ENCODE results near the gene TET1.
A peak's percentile ranks its signal among the peaks of the same experiment; 100 is the strongest.
"Not testable (repeated sequence)": the region's sequence is repeated elsewhere in the genome, so short reads cannot be mapped to it uniquely, and the experiment has no call there.

Gene TET1

DNA sequence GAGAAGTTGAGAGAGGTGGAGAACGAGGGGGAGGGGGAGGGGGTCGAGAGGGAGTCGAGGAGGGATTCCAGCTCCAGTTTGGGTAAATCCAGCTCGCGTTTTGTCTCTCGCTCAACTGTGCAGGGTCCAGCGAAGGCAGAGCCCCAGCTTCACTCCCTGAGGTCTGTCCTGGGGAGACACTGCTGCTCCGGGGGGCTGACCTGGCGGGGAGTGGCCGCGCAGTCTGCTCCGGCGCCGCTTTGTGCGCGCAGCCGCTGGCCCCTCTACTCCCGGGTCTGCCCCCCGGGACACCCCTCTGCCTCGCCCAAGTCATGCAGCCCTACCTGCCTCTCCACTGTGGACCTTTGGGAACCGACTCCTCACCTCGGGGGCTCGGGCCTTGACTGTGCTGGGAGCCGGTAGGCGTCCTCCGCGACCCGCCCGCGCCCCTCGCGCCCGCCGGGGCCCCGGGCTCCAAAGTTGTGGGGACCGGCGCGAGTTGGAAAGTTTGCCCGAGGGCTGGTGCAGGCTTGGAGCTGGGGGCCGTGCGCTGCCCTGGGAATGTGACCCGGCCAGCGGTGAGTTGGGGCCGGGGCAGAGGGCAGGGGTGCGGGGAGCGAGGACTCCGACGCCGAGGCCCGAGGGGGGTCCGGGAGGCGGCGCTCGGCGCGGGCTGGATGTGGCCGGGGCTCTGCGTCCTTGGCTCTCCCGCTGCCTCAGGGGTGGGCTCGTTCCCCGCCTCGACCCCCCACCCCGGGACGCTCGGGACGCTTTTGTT, at the start of gene TET1:
TET1 (plus strand) TSS at position 152 of the 757 bp plus-strand sequence. CDS start 12,002 bp downstream, outside the sequence.
- DNase-seq (ENCODE audit: low read depth in 2 of 2), result no peak

DNA sequence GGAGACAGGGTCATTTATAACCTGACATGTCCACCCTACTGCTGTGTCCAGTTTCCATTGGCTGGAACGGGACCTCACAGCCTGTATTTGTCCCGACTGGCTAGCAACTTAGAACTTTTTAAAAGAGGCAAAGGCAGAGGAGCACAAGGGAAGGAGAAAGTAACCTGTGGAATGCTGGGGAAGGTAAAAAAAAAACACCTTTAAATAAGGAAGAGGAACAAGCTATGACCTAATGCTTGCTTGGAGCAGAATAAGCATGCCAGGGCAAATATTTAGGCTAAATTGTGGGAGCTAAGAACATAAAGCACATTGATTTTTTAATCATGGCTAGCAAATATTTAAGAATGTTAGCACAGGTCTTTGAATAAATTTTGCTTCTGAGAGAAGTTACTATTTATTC, 43.9 kb upstream of the TET1 start:
- not testable (repeated sequence) for DNase-seq (ENCODE audit: low read depth in 2 of 2)

DNA sequence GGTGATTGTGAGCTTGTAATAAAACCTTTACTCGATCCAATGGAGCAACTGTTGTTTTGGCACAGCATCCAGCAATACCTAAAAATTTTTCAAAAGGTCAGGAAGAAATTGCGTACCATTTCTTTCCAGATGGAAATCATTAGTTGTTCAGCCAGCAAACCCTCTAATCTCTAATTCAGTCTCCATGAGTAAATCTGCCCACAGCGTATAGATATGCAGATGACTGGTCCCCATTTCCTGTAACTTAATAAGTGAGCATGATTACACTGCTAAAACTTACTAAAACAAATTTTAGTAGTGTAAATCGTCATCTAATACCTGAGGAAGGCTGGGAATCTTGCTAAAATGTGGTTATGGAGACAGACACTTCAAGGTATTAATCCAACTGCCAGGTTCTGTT, 43.4 kb upstream of the TET1 start:
- no peak for DNase-seq (ENCODE audit: low read depth in 2 of 2)

DNA sequence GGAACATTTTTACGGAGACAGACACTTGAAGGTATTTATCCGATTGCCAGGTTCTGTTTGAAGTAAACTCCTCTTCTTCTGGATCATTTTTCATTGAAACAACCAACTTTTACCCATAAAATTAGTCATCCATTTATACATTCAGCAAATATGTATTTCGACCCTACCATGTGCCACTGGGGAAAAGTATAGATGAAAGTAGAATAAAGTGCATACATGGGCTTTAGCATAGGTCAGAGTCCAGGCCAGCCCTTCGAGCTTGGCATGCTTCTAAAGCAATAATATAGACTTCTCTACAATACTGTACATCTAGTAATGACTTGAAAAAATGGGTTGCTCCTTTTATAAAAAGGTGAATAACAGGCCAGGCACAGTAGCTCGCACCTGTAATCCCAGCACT, 42.9 kb upstream of the TET1 start:
- DNase-seq (ENCODE audit: low read depth in 2 of 2), result no peak

DNA sequence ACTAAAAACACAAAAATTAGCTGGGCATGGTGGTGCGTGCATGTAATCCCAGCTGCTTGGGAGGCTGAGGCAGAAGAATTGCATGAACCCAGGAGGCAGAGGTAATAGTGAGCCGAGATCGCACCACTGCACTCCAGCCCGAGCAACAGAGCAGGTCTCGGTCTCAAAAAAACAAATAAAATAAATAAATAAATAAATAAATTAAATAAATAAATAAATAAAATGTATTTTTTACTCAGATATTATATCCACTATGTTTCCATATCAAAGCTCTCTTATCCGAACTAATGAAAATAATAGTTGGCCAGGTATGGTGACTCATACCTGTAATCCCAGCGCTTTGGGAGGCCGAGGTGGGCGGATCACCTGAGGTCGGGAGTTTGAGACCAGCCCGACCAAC, 41.5 kb upstream of the TET1 start:
- DNase-seq (ENCODE audit: low read depth in 2 of 2), result not testable (repeated sequence)

DNA sequence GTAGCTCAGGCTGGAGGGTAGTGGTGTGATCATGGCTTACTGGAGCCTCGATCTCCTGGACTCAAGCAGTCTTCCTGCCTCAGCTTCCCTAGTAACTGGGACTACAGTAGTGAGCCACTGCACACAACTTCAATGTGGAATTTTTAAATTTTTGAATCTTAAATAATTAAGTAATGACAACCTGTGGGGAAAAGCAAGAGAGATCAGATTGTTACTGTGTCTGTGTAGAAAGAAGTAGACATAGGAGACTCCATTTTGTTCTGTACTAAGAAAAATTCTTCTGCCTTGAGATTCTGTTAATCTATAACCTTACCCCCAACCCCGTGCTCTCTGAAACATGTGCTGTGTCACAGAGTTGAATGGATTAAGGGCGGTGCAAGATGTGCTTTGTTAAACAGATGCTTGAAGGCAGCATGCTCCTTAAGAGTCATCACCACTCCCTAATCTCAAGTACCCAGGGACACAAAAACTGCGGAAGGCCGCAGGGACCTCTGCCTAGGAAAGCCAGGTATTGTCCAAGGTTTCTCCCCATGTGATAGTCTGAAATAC, 34.6 kb upstream of the TET1 start:
- not testable (repeated sequence) for DNase-seq (ENCODE audit: low read depth in 2 of 2)

DNA sequence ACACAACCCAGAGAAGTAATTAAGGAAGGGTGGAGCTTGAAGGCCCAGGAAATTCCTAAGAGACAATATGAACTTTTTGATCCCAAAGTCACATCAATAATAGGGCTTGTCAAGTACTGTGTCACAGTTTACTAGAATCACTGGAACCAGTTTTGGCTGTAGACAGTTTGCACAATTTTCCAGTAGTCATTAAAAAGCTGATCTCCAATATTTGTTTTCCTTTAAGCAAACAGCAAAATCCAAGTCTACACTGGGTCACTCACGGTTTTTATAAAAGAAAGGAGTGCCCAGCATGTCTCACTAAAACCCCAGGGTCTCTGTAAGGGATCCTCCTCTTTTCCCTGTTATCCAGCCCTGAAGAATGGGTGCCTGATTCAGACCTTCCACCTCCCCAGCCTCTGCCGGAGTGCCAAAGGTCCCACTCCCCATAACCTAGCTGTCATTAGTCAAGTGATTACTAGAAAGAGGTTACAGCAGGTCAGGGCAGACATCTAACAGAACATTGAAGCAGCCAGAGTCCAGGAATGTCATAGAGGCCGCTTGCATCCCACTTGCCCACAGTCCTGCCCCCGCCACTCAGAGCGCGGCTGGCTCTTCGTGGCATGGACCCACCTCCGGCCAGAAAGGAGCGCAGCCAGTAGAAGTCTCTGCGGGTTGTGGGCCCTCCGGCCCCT, 33.4 kb upstream of the TET1 start:
- DNase-seq (ENCODE audit: low read depth in 2 of 2), result no peak

DNA sequence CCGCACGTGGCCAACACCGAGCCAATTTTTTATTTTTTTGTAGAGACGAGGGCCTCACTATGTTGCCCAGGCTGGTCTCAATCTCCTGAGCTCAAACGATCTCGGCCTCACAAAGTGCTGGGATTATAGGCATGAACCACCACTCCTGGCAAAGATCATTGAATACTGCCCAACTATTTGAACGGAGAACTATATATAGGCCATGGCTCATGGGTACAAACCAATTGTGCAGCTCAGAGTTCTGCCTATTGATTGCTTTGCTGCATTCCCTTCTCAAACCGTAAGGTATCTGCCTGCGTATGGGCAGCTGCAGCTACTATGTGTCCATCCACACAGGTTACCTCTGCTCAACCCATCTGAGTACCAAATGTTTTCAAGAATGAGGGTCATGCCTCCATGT, 23.2 kb upstream of the TET1 start:
- no peak for DNase-seq (ENCODE audit: low read depth in 2 of 2)

DNA sequence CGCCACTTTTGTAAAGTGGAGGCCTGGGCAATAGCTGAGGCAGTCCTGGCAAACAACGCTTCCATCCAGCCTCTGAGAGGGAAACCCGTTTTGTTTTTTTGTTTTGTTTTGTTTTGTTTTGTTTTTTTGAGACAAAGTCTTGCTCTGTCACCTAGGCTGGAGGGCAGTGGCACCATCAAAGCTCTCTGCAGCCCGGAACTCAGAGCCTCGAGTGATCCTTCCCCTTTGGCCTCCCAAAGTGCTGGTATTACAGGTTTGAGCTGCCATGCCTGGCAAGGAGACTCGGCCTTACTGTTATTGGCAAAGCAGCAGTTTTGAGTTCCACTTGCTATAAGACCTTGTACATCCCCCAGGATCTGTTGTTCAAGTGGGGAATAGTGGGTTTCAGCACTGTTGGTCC, 22.3 kb upstream of the TET1 start:
- DNase-seq (ENCODE audit: low read depth in 2 of 2), result no peak

DNA sequence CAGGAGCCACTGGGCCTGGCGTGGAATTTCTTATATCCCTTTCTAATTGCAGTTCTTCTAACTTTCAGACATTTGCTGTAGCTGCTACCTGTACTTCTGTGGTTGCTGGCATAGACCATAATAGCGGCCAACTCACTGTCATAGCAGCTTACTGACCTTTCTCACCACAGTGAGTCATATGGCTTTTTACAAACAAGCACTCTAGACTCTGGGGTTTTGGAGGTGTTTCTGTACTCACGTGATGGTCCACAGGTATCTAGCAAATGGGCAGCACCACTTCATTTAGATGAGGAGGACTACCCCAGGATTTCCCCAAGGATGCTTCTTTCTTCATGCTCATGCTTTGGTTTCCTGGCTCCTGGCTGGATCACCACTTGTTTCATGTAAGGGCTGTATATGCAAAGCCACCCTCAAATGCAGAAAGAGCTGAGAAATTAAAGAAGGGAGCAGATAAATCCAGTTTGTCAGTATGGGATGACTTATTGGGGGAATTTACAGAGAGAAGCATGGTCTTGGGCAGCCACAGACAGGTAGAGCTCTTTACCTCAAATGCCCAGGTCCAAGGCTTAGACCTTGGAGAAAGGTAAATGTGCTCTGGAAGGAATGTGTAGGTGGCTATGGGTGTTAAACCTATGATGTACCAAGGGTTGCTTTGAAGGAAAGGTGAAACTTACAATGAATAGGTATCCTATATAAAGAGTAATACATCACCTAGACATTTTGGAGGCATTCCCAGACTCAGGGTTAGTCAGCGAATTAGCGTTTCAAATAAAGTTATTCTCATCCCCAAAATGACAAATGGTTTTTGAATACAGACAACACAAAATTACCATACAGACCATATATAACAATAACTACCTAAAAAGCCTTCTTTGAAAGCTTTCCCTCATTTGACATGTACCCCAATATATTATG, 16.9 kb upstream of the TET1 start:
- no peak for DNase-seq (ENCODE audit: low read depth in 2 of 2)

DNA sequence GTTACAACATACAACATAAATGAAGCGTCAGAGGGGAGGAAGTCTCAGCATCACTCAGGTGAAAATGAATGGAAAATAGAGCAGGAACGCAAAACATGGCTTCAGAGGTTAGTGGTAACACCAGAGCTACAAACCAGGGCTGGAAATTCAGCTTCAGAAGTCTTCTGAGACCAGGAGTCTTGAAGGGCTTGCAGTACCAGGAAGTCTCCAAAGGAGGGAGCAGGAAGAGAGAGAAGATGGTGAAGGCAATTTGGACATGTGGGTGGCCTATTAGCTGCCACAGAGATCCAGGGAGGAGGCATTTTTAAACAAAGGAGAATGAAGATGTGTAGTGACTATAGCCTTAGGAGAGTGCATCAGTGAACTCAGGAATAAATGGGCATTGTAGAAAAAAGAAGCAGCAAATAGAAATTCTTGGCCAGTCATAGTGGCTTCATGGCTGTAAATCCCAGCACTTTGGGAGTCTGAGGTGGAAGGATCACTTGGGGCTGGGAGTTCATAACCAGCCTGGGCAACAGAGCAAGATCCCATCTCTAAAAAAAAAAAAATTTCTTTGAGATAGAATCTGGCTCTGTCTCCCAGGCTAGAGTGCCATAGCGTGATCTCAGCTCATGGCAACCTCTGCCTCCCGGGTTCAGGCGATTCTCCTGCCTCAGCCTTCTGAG, 9.3 kb upstream of the TET1 start:
- DNase-seq (ENCODE audit: low read depth in 2 of 2), result peak in 1 of 2 donors; percentile 1

DNA sequence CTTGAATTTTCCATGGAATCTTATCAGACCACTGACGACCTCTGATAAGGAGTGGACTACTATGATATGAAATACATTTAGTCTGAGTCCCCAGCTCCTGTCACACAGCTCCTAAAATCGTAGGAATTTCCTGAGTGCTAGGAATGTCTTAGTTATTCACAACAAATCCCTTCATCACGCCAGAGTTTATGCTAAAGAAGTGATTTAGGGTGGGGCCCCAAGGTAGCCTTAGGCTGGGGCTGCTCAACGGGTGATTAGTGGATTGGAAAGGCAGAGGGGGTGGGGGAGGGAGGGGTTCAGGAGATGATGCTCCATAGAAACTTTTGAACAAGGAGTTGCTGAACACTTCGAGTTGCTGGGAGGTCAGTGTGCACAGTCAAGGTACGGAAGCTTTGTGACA, 7.0 kb upstream of the TET1 start:
- DNase-seq (ENCODE audit: low read depth in 2 of 2), result no peak

DNA sequence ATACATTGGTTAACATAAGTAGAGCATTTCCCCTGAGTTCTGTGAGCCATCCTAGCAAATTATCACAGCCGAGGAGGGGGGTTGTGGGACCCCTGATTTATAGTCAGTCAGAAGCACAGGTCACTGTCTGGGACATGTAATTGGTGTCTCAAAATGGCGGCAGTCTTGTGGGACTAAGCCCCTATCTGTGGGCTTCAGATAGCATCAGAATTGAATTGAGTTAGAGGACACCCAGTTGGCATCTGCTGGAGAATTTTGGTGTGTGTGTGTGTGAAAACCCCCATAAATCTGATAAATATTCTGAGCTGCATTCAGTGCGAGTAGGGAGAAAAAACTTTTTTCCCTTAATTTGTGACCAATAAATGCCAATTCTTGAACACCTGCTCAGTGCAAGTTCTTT, 6.5 kb upstream of the TET1 start:
- DNase-seq (ENCODE audit: low read depth in 2 of 2), result no peak

DNA sequence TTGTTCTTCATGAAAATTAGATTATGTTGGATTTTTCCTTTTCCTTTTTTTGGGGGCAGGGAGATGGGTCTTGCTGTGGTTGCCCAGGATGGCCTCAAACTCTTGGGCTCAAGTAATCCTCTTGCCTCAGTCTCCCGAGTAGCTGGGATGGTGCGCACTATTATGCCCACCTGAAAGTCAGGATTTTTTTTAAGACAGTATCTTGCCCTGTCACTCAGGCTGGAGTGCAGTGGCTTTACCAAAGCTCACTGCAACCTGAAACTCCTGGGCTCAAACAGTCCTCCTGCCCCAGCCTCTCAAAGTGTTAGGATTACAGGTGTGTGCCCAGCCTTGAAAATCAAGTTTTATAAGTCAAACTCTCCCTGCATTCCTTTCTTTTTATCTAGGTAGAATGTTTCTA, 1.7 kb upstream of the TET1 start:
- DNase-seq (ENCODE audit: low read depth in 2 of 2), result no peak

DNA sequence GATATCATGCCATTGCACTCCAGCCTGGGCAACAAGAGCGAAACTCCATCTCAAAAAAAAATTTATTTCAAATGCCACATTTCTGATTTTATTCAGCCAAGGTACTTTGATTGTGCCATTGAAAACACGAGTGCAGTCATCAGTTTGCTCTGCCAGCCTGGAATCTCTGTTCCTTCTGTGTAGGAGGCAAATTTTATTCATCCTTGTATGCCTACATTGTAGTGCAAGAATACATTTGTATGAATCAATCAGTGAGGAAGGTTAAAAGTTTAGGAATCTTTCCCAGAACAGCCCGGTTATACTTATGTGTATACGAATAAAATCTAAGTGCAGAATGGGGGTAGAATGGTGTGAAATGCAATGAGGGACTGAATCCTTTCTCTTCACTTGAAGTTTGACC, 886 bp upstream of the TET1 start:
- no peak for DNase-seq (ENCODE audit: low read depth in 2 of 2)

DNA sequence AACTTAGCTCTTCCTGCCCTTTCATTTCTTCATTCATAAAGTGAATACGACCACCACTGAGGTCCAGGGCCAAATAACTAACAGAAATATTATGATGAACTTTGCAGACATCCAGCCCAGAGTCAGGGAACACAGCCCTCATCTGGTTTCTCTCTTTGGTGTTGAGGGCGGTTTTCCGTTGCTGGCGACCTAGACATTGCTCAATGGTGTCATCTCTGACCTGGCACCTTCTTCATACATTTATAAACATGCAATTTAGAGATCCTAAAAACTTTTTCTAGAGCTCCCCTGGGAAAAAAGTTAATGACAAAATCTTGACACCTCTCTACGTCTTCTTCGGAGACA, 324 bp upstream of the TET1 start:
- DNase-seq (ENCODE audit: low read depth in 2 of 2), result no peak

DNA sequence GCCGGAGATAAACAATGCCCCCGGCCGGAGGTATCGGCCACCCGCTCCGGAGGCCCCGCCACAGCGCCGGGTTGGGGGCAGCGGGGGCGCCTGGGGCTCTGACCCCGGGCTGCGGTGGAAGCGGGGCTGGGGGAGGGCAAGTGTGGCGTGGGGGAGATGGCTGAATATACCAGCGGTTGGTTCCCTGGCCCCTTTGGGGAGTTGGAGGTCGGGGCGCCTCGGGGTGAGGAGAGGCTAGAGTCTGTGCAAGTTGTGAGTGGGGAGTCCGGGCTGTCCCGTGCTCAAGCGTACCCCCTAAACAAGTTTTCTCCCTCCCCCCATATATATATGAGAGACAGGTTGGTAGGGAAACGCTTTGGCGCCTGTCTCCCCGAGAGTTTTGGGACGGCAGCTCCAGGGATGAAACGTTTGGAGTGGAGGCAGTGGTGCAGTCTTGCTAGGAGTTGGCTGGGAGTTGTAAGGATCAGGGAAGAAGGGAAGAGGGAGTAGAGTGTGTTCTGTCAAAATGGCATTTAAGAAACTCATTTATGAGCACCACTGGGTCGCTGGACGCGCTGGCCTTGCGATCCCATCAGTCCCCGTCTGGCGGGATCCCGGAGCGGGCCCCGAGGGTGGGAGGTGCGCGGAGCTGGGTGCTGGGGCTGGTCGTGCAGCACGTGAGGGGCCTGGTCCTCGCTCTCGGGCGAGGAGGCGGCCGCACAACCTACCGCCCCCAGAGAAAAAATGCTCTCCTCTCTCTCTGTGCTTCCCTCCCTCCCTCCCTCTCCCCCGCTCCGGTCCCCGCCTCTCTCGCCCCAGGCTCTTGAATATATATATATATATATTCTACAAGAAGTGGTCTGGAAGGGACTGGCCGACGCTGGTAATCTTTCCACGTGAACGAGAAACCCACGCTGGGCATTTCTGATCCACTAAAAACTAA, 1.1 kb downstream of the TET1 start:
- DNase-seq (ENCODE audit: low read depth in 2 of 2), result no peak

DNA sequence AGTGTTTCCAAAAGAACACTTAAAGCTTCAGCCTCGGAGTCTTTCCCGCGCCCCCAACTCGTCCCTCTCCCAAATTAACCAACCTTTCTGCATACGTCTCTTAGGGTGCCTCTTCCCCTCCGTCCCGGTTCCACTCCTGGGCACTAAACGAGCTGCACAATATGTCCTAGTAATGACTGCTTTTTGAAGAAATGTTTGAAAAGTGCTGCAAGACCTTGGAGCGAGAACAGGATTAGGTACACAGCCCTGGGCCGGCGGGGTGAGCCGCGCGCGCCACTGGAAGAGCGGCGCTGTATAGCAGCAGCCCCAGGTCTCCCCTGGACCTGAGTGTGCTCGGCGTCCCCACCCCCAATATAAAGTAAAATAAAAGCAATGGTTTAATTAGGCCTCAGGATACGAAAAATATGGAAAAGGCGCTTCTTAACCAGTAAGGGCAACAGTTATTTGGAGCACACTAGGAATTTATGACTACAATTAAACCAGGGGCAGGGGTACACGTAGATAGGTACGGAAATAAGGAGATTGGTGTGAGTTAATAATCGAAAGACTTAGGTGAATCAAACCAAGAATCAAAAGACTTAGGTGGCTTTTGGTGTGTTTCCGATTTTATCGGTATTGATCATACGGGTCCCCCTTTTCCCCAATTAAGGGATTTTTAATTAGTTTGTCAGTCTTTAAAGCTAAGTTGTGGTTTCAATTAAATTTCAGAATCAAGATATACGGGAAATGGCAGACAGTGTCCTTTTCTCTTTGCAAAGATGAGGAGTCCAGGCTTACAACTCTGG, 1.9 kb downstream of the TET1 start:
- DNase-seq (ENCODE audit: low read depth in 2 of 2), result no peak

DNA sequence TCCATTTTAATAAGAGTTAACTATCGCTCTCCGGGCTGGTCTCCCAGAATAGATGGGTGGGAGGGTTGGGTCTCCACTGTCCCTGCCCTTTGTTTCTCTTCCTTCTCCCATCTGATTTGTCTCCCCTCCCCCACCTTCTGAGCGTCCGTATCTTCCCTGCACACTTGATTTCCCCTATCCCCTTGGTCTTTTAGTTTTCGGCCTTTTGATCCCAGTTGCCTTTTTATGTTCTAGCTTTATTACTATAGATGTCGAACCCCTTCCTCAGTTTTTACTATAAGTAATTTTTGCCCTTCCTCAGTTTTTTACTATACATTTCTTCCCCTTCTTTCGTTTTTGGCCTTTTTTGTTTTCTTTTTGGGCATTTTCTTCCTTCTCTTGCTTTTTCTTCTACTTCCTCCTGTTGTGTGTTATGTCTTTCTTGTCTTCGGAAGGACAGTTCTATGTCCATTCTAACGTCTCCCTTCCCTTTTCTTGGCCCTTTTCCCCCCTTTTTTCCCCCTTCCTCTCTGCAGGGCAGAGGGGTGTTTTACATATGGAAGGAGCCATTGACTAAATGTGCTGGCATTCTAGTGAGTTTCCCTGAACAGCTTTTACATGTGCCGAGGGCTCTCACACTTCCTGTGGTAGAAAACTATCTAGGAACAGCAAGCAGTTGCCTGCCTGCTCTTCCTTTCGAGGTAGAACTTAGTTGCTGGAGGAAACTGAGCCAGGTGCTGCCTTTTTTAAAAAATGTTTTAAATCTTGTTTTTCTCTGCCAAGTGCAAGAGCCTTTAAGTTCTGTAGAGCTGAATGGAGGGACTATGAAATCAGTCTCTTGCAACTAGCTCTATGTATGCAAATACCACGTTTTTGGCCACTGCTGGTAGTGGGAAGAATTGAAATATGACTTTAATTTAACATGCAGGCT, 2.8 kb downstream of the TET1 start:
- no peak for DNase-seq (ENCODE audit: low read depth in 2 of 2)

All from activated CD8-positive, alpha-beta memory T cell treated with anti-CD3 and anti-CD28 coated beads for 4 hours (primary cell).